ENCODE results near the gene EDAR. TPM values are rescaled to one million over a fixed set of nuclear protein-coding genes. Genes with fewer than 3 reads are reported as not detected.

EDAR gene
- polyA plus RNA-seq, 3 donors = not detected

- no peaks in the 10 kb centered on the region for H3K4me1 Mint-ChIP-seq
- DNase-seq = no peak
- peaks cover 0 to 3% (median 0%) of the 10 kb centered on the region in 7 donors for H3K9me3 Mint-ChIP-seq
- Histone ChIP-seq H2AFZ (ENCODE audit: insufficient read depth, low read depth, low read length, poor library complexity, severe bottlenecking) (no peak overlapping the region), H4K20me1 (ENCODE audit: insufficient read depth, low read length) (no peaks in the 10 kb centered on the region), H3K27ac (ENCODE audit: low read depth in 1 of 2, low read length in 2 of 2) (no peak overlapping the region), H3K4me3 (replicated peaks in 1 of 3; ENCODE audit: low read depth in 2 of 3, low read length in 3 of 3) (no peak overlapping the region), H3K9ac (ENCODE audit: insufficient read depth, low read length, poor library complexity, severe bottlenecking) (no peak overlapping the region), H3K4me1 (ENCODE audit: control insufficient read depth in 1 of 2, insufficient read depth in 2 of 2, low read length in 2 of 2) (no peaks in the 10 kb centered on the region), H3K4me2 (replicated peaks; ENCODE audit: extremely low read depth, low read length, poor library complexity, severe bottlenecking) (no peak overlapping the region), H3K36me3 (replicated peaks in 1 of 2; ENCODE audit: control insufficient read depth in 1 of 2, insufficient read depth in 2 of 2, low read length in 2 of 2) (no peaks in the 10 kb centered on the region), H3K79me2 (ENCODE audit: insufficient read depth, low read length) (no peaks in the 10 kb centered on the region), H3K27me3 (ENCODE audit: control insufficient read depth in 2 of 2, insufficient read depth in 2 of 2, low read length in 2 of 2) (no peaks in the 10 kb centered on the region), H3K9me3 (replicated peaks in 1 of 2; ENCODE audit: control insufficient read depth in 1 of 2, insufficient read depth in 1 of 2, low read length in 2 of 2) (no peaks in the 10 kb centered on the region)
- no peak overlapping the region for H3K27ac Mint-ChIP-seq
- H3K4me3 Mint-ChIP-seq = no peak overlapping the region
- no peaks in the 10 kb centered on the region for H3K36me3 Mint-ChIP-seq
- peaks cover 0 to 2% (median 1%) of the 10 kb centered on the region in 3 donors for H3K27me3 Mint-ChIP-seq (ENCODE audit: low read depth in 3 of 3)
- no peak for TF ChIP-seq CTCF (IDR thresholded peaks at IDR 0.05)
- over 99% methylated on average over 10 of the region's 12 CpGs for WGBS (ENCODE audit: insufficient coverage)
- intact Hi-C loops (cut with micrococcal nuclease) = no loop called here
Measured at GRCh38 chr2:108910011-108910431, 79.0 kb downstream of the EDAR start.

- TF ChIP-seq CTCF (IDR thresholded peaks at IDR 0.05) = no peak
- Histone ChIP-seq H3K9me3 (replicated peaks in 1 of 2; ENCODE audit: control insufficient read depth in 1 of 2, insufficient read depth in 1 of 2, low read length in 2 of 2) (no peaks in the 10 kb centered on the region), H2AFZ (ENCODE audit: insufficient read depth, low read depth, low read length, poor library complexity, severe bottlenecking) (no peak overlapping the region), H3K9ac (ENCODE audit: insufficient read depth, low read length, poor library complexity, severe bottlenecking) (no peak overlapping the region), H3K4me1 (ENCODE audit: control insufficient read depth in 1 of 2, insufficient read depth in 2 of 2, low read length in 2 of 2) (no peaks in the 10 kb centered on the region), H3K4me3 (replicated peaks in 1 of 3; ENCODE audit: low read depth in 2 of 3, low read length in 3 of 3) (no peak overlapping the region), H3K4me2 (replicated peaks; ENCODE audit: extremely low read depth, low read length, poor library complexity, severe bottlenecking) (no peak overlapping the region), H3K27me3 (ENCODE audit: control insufficient read depth in 2 of 2, insufficient read depth in 2 of 2, low read length in 2 of 2) (no peaks in the 10 kb centered on the region), H3K79me2 (ENCODE audit: insufficient read depth, low read length) (no peaks in the 10 kb centered on the region), H3K36me3 (replicated peaks in 1 of 2; ENCODE audit: control insufficient read depth in 1 of 2, insufficient read depth in 2 of 2, low read length in 2 of 2) (no peaks in the 10 kb centered on the region), H3K27ac (ENCODE audit: low read depth in 1 of 2, low read length in 2 of 2) (no peak overlapping the region), H4K20me1 (ENCODE audit: insufficient read depth, low read length) (no peaks in the 10 kb centered on the region)
- no peak for DNase-seq
- WGBS (ENCODE audit: insufficient coverage) = 85% methylated on average over 4 of the region's 9 CpGs
- no peaks in the 10 kb centered on the region for H3K36me3 Mint-ChIP-seq
- peaks cover 0 to 3% (median 0%) of the 10 kb centered on the region in 7 donors for H3K9me3 Mint-ChIP-seq
- peaks cover 0 to 2% (median 1%) of the 10 kb centered on the region in 3 donors for H3K27me3 Mint-ChIP-seq (ENCODE audit: low read depth in 3 of 3)
- H3K4me3 Mint-ChIP-seq = no peak overlapping the region
- no peak overlapping the region for H3K27ac Mint-ChIP-seq
- no peaks in the 10 kb centered on the region for H3K4me1 Mint-ChIP-seq
- intact Hi-C loops (cut with micrococcal nuclease) = no loop called here
Measured at GRCh38 chr2:108909275-108909823, 79.7 kb downstream of the EDAR start.
